HG02870 (cell line): ENCODE measurements around the gene COMMD1.
"Not testable (repeated sequence)": the region's sequence is repeated elsewhere in the genome, so short reads cannot be mapped to it uniquely, and the experiment has no call there.

Source experiments
- ATAC-seq: cut with Tn5 transposase; IDR thresholded peaks from one replicate; pipeline ENCODE4 v1.9.1; 2021; ENCODE audit warnings: mild to moderate bottlenecking, moderate library complexity; ENCODE audit not compliant: unreplicated experiment

COMMD1 gene

GRCh38 chr2:61922714-61923113, 17.2 kb downstream of the COMMD1 start:
- no peak for ATAC-seq

- ATAC-seq: no peak
These were observed 19.6 kb downstream of the COMMD1 start for GRCh38 chr2:61924895-61925663.

- no peak for ATAC-seq
These were observed 21.3 kb downstream of the COMMD1 start for GRCh38 chr2:61926531-61927477.

- no peak for ATAC-seq
These were observed 23.5 kb downstream of the COMMD1 start for GRCh38 chr2:61928826-61929461.

GRCh38 chr2:61937098-61937497, 31.6 kb downstream of the COMMD1 start:
- ATAC-seq: no peak

GRCh38 chr2:61937886-61938285, 32.4 kb downstream of the COMMD1 start:
- ATAC-seq: no peak

GRCh38 chr2:61938511-61938910, 33.0 kb downstream of the COMMD1 start:
- ATAC-seq: no peak

- ATAC-seq: no peak
These were observed 37.8 kb downstream of the COMMD1 start for GRCh38 chr2:61943251-61943650.

GRCh38 chr2:61946666-61947065, 41.2 kb downstream of the COMMD1 start:
- ATAC-seq: no peak

- ATAC-seq: no peak
These were observed 43.4 kb downstream of the COMMD1 start for GRCh38 chr2:61948661-61949457.

- no peak for ATAC-seq
These were observed 43.9 kb downstream of the COMMD1 start for GRCh38 chr2:61949458-61949713.

- ATAC-seq: no peak
These were observed 44.5 kb downstream of the COMMD1 start for GRCh38 chr2:61949714-61950560.

GRCh38 chr2:61950571-61951315, 45.3 kb downstream of the COMMD1 start:
- no peak for ATAC-seq

GRCh38 chr2:61951881-61952280, 46.4 kb downstream of the COMMD1 start:
- no peak for ATAC-seq

GRCh38 chr2:61952288-61952687, 46.8 kb downstream of the COMMD1 start:
- no peak for ATAC-seq

GRCh38 chr2:61954856-61955255, 49.4 kb downstream of the COMMD1 start:
- not testable (repeated sequence) for ATAC-seq

GRCh38 chr2:61959381-61960293, 54.2 kb downstream of the COMMD1 start:
- ATAC-seq: no peak

- no peak for ATAC-seq
These were observed 55.9 kb downstream of the COMMD1 start for GRCh38 chr2:61961231-61961901.
